Measurements from ENCODE around the gene ACYP2.
A peak's percentile ranks its signal among the peaks of the same experiment; 100 is the strongest.
"Not testable (repeated sequence)": the region's sequence is repeated elsewhere in the genome, so short reads cannot be mapped to it uniquely, and the experiment has no call there.

Gene ACYP2

GRCh38 chr2:54290356-54291025 is 175.1 kb downstream of the ACYP2 start:
- no peaks in the 10 kb centered on the region for H3K9me3 ChIP-seq

GRCh38 chr2:54294665-54295064 is 179.2 kb downstream of the ACYP2 start:
- in situ Hi-C loops (cut with MboI; ENCODE audit: low sequenced_read_pairs); H3K27me3 ChIP-seq (ENCODE audit: low read depth); H3K36me3 ChIP-seq (replicated peaks); H3K4me3 ChIP-seq; DNase-seq (ENCODE audit: low spot score in 2 of 2); H3K9me3 ChIP-seq: not testable (repeated sequence)
- peaks cover 11% of the 10 kb centered on the region for H3K4me1 ChIP-seq

More at GRCh38 chr2:54290356-54291025, 175.1 kb downstream of the ACYP2 start:
- Histone ChIP-seq H3K4me1 (peaks cover 24% of the 10 kb centered on the region), H3K36me3 (replicated peaks) (no peaks in the 10 kb centered on the region), H3K27me3 (ENCODE audit: low read depth) (no peaks in the 10 kb centered on the region), H3K4me3 (peak overlapping the region; percentile 30)
- DNase-seq (ENCODE audit: low spot score in 2 of 2): peak; percentile 50 to 96
- in situ Hi-C loops (cut with MboI; ENCODE audit: low sequenced_read_pairs): no loop called here

- in situ Hi-C loops (cut with MboI; ENCODE audit: low sequenced_read_pairs): no loop called here
- DNase-seq (ENCODE audit: low spot score in 2 of 2): no peak
These were observed 180.5 kb downstream of the ACYP2 start for GRCh38 chr2:54295911-54296310.

GRCh38 chr2:54298514-54298913 is 183.1 kb downstream of the ACYP2 start:
- no peaks in the 10 kb centered on the region for H3K9me3 ChIP-seq
- no peak for DNase-seq (ENCODE audit: low spot score in 2 of 2)
- no peak overlapping the region for H3K4me3 ChIP-seq
- H3K36me3 ChIP-seq (replicated peaks): no peaks in the 10 kb centered on the region
- H3K4me1 ChIP-seq: no peaks in the 10 kb centered on the region
- in situ Hi-C loops (cut with MboI; ENCODE audit: low sequenced_read_pairs): no loop called here
- H3K27me3 ChIP-seq (ENCODE audit: low read depth): no peaks in the 10 kb centered on the region

More at GRCh38 chr2:54295911-54296310, 180.5 kb downstream of the ACYP2 start:
- H3K36me3 ChIP-seq (replicated peaks): no peaks in the 10 kb centered on the region
- H3K27me3 ChIP-seq (ENCODE audit: low read depth): no peaks in the 10 kb centered on the region
- no peaks in the 10 kb centered on the region for H3K9me3 ChIP-seq
- H3K4me1 ChIP-seq: peaks cover 5% of the 10 kb centered on the region
- no peak overlapping the region for H3K4me3 ChIP-seq

GRCh38 chr2:54303631-54304030 is 188.2 kb downstream of the ACYP2 start:
- in situ Hi-C loops (cut with MboI; ENCODE audit: low sequenced_read_pairs): no loop called here
- no peaks in the 10 kb centered on the region for H3K4me1 ChIP-seq
- H3K4me3 ChIP-seq: no peak overlapping the region
- DNase-seq (ENCODE audit: low spot score in 2 of 2): no peak
- no peaks in the 10 kb centered on the region for H3K9me3 ChIP-seq
- no peaks in the 10 kb centered on the region for H3K27me3 ChIP-seq (ENCODE audit: low read depth)
- H3K36me3 ChIP-seq (replicated peaks): no peaks in the 10 kb centered on the region

GRCh38 chr2:54306556-54306955 is 191.1 kb downstream of the ACYP2 start:
- no peaks in the 10 kb centered on the region for H3K27me3 ChIP-seq (ENCODE audit: low read depth)
- H3K9me3 ChIP-seq: no peaks in the 10 kb centered on the region
- H3K4me1 ChIP-seq: no peaks in the 10 kb centered on the region
- DNase-seq (ENCODE audit: low spot score in 2 of 2): no peak
- no peaks in the 10 kb centered on the region for H3K36me3 ChIP-seq (replicated peaks)
- H3K4me3 ChIP-seq: no peak overlapping the region
- in situ Hi-C loops (cut with MboI; ENCODE audit: low sequenced_read_pairs): no loop called here

- Histone ChIP-seq H3K27me3 (ENCODE audit: low read depth) (no peaks in the 10 kb centered on the region), H3K4me3 (no peak overlapping the region), H3K36me3 (replicated peaks) (no peaks in the 10 kb centered on the region), H3K4me1 (no peaks in the 10 kb centered on the region), H3K9me3 (no peaks in the 10 kb centered on the region)
- in situ Hi-C loops (cut with MboI; ENCODE audit: low sequenced_read_pairs): no loop called here
- DNase-seq (ENCODE audit: low spot score in 2 of 2): no peak
These were observed 192.8 kb downstream of the ACYP2 start for GRCh38 chr2:54308186-54308585.

- in situ Hi-C loops (cut with MboI; ENCODE audit: low sequenced_read_pairs): no loop called here
- Histone ChIP-seq H3K4me1 (no peaks in the 10 kb centered on the region), H3K4me3 (no peak overlapping the region), H3K9me3 (no peaks in the 10 kb centered on the region), H3K27me3 (ENCODE audit: low read depth) (no peaks in the 10 kb centered on the region), H3K36me3 (replicated peaks) (no peaks in the 10 kb centered on the region)
- no peak for DNase-seq (ENCODE audit: low spot score in 2 of 2)
These were observed 193.4 kb downstream of the ACYP2 start for GRCh38 chr2:54308782-54309181.

GRCh38 chr2:54310311-54310710 is 194.9 kb downstream of the ACYP2 start:
- H3K9me3 ChIP-seq: no peaks in the 10 kb centered on the region
- no peak overlapping the region for H3K4me3 ChIP-seq
- H3K4me1 ChIP-seq: no peaks in the 10 kb centered on the region
- in situ Hi-C loops (cut with MboI; ENCODE audit: low sequenced_read_pairs): no loop called here
- H3K27me3 ChIP-seq (ENCODE audit: low read depth): no peaks in the 10 kb centered on the region
- H3K36me3 ChIP-seq (replicated peaks): no peaks in the 10 kb centered on the region
- no peak for DNase-seq (ENCODE audit: low spot score in 2 of 2)

- H3K4me1 ChIP-seq: no peaks in the 10 kb centered on the region
- no peaks in the 10 kb centered on the region for H3K9me3 ChIP-seq
- no peaks in the 10 kb centered on the region for H3K27me3 ChIP-seq (ENCODE audit: low read depth)
- H3K36me3 ChIP-seq (replicated peaks): no peaks in the 10 kb centered on the region
- in situ Hi-C loops (cut with MboI; ENCODE audit: low sequenced_read_pairs): no loop called here
- no peak overlapping the region for H3K4me3 ChIP-seq
- DNase-seq (ENCODE audit: low spot score in 2 of 2): no peak
These were observed 195.5 kb downstream of the ACYP2 start for GRCh38 chr2:54310961-54311360.

- Histone ChIP-seq H3K27me3 (ENCODE audit: low read depth) (no peaks in the 10 kb centered on the region), H3K4me1 (no peaks in the 10 kb centered on the region), H3K4me3 (no peak overlapping the region), H3K36me3 (replicated peaks) (no peaks in the 10 kb centered on the region), H3K9me3 (no peaks in the 10 kb centered on the region)
- DNase-seq (ENCODE audit: low spot score in 2 of 2): no peak
- in situ Hi-C loops (cut with MboI; ENCODE audit: low sequenced_read_pairs): no loop called here
These were observed 197.7 kb downstream of the ACYP2 start for GRCh38 chr2:54313147-54313546.

- Histone ChIP-seq H3K27me3 (ENCODE audit: low read depth) (no peaks in the 10 kb centered on the region), H3K4me1 (0 out of 2 replicates have a peak, but pooled peaks cover 2% of the 10 kb centered on the region), H3K36me3 (replicated peaks) (no peaks in the 10 kb centered on the region), H3K9me3 (no peaks in the 10 kb centered on the region), H3K4me3 (no peak overlapping the region)
- DNase-seq (ENCODE audit: low spot score in 2 of 2): peak in 1 of 2 experiments; percentile 22
- in situ Hi-C loops (cut with MboI; ENCODE audit: low sequenced_read_pairs): no loop called here
These were observed 202.6 kb downstream of the ACYP2 start for GRCh38 chr2:54317973-54318372.

- DNase-seq (ENCODE audit: low spot score in 2 of 2): no peak
- Histone ChIP-seq H3K4me1 (0 out of 2 replicates have a peak, but pooled peaks cover 2% of the 10 kb centered on the region), H3K9me3 (no peaks in the 10 kb centered on the region), H3K36me3 (replicated peaks) (no peaks in the 10 kb centered on the region), H3K27me3 (ENCODE audit: low read depth) (no peaks in the 10 kb centered on the region), H3K4me3 (no peak overlapping the region)
- in situ Hi-C loops (cut with MboI; ENCODE audit: low sequenced_read_pairs): no loop called here
These were observed 203.4 kb downstream of the ACYP2 start for GRCh38 chr2:54318821-54319220.

- Histone ChIP-seq H3K9me3 (no peaks in the 10 kb centered on the region; the same call in 1 of the 2 replicates), H3K4me1 (0 out of 2 replicates have a peak, but pooled peaks cover 2% of the 10 kb centered on the region), H3K4me3 (no peak overlapping the region), H3K36me3 (replicated peaks) (no peaks in the 10 kb centered on the region), H3K27me3 (ENCODE audit: low read depth) (no peaks in the 10 kb centered on the region)
- in situ Hi-C loops (cut with MboI; ENCODE audit: low sequenced_read_pairs): no loop called here
- no peak for DNase-seq (ENCODE audit: low spot score in 2 of 2)
These were observed 205.6 kb downstream of the ACYP2 start for GRCh38 chr2:54321047-54321446.

- H3K4me1 ChIP-seq; H3K9me3 ChIP-seq; H3K36me3 ChIP-seq (replicated peaks); DNase-seq (ENCODE audit: low spot score in 2 of 2); H3K4me3 ChIP-seq; H3K27me3 ChIP-seq (ENCODE audit: low read depth); in situ Hi-C loops (cut with MboI; ENCODE audit: low sequenced_read_pairs): not testable (repeated sequence)
These were observed 209.1 kb downstream of the ACYP2 start for GRCh38 chr2:54324517-54324916.
